Omental fat pad (tissue), 4 donors: ENCODE results near the gene SDK1. TPM values are rescaled to one million over a fixed set of nuclear protein-coding genes. Genes with fewer than 3 reads are reported as not detected.

ENCODE experiments used
- ATAC-seq: fragments of 150-250 bp; one replicate; pipeline ENCODE4 v1.9.1; 2016; ENCODE audit warnings: mild to moderate bottlenecking, moderate library complexity; ENCODE audit not compliant: low FRiP score
- DNase-seq: peaks from one replicate; pipeline ENCODE4 v3.0.0-alpha.2; 2019; ENCODE audit warnings: low spot score
- CTCF ChIP-seq, 3 donors: fragments of 450-650 bp; IDR thresholded peaks; one replicate each; pipeline ENCODE4 v1.5.1; 2016 to 2017; ENCODE audit warnings: antibody characterized with exemption in 3 of 3, mild to moderate bottlenecking in 3 of 3, moderate library complexity in 2 of 3
- total RNA-seq, 4 donors: library from RNA; depleted of rRNA; stranded (reverse); fragments of >200 nt; gene quantifications; one replicate each; pipeline ENCODE4 v1.1.0, GENCODE V29; 2016

The SDK1 gene
- total RNA-seq, 4 donors from 2014 or later = 2.5 to 14.7 (median 5.4) TPM

GRCh38 chr7:3636131-3636860, 335.2 kb downstream of the SDK1 start:
- DNase-seq = no peak
- no peak for TF ChIP-seq CTCF (IDR thresholded peaks at IDR 0.05)

GRCh38 chr7:3639253-3639652, 338.2 kb downstream of the SDK1 start:
- DNase-seq (no peak), ATAC-seq (no peak)
- TF ChIP-seq CTCF (IDR thresholded peaks at IDR 0.05) = no peak

More at GRCh38 chr7:3636131-3636860, 335.2 kb downstream of the SDK1 start:
- ATAC-seq = no peak

GRCh38 chr7:3641582-3641981, 340.5 kb downstream of the SDK1 start:
- ATAC-seq (no peak), DNase-seq (no peak)
- no peak for TF ChIP-seq CTCF (IDR thresholded peaks at IDR 0.05)

GRCh38 chr7:3643091-3643490, 342.0 kb downstream of the SDK1 start:
- DNase-seq (no peak), ATAC-seq (no peak)
- no peak for TF ChIP-seq CTCF (IDR thresholded peaks at IDR 0.05)

GRCh38 chr7:3648276-3648675, 347.2 kb downstream of the SDK1 start:
- TF ChIP-seq CTCF (IDR thresholded peaks at IDR 0.05) = no peak
- no peak for ATAC-seq
- DNase-seq = no peak

- DNase-seq = no peak
- ATAC-seq = no peak
- TF ChIP-seq CTCF (IDR thresholded peaks at IDR 0.05) = no peak
These were observed 348.2 kb downstream of the SDK1 start for GRCh38 chr7:3649250-3649649.
